GM19023 (cell line): ENCODE data around the gene ULK4.
"Not testable (repeated sequence)": the region's sequence is repeated elsewhere in the genome, so short reads cannot be mapped to it uniquely, and the experiment has no call there.

ENCODE experiments used
- ATAC-seq: cut with Tn5 transposase; IDR thresholded peaks from one replicate; pipeline ENCODE4 v1.9.1; 2021; ENCODE audit warnings: mild to moderate bottlenecking, moderate library complexity; ENCODE audit not compliant: unreplicated experiment

ULK4 gene

DNA sequence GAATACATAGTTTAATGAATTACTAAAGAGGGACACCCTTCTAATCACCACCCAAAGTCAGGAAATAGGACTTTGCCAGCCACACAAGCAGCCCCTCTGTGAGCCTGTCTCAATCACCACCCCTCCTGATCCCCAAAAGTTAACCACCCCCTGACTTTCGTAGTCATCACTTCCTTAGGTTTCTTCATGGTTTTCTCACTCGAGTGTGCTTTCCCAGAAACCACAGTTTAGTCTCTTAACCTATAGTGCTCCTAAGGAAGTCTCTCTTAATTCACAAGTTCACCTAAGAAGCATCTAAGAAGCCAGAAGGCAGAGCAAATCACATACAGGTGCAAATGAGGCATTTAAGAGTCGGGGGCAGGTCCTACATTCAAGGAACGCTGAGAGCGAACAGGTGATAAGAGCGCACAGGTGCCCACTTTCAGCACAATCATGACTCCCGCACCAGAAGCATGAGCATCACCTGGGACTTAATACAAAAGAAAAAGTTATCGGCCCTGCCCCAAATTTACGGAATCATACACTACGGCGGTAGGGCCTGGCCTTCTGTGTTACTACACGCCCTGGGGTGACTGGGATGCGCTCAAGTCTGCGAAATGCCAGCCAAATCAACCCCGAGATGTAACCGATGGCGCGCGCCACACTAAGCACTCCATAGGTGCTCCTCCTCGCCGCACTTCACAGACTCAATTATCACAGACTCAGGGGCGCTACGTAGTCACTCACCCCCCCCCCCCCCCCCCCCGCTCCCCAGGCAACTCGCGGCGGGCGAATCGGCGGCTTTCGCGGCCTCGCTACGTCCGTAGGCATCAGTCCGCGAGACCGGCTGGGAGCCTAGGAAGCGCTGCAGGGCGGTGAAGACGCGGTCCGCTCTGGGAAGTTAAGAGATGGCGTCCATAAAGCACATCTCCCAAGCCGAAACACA lies 815 bp downstream of the ULK4 start:
- peak; percentile 16 for ATAC-seq

DNA sequence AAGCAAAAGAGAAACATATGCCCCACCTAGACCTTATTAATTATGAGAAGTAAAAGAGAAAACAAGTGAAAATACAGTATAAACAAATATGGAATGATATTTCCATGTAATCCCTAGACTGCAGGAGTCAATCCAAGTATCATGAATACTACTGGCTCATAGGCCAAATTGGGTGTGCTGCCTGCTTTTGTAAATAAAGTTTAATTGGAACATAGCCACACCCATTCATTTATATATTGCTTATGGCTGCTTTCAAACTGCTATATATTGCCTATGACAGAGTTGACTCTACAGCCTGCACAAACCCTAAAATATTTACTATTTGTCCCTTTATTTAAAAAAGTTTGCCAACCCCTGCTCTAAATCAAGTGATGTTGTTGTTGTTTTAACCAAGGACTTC lies 5.3 kb downstream of the ULK4 start:
- no peak for ATAC-seq

DNA sequence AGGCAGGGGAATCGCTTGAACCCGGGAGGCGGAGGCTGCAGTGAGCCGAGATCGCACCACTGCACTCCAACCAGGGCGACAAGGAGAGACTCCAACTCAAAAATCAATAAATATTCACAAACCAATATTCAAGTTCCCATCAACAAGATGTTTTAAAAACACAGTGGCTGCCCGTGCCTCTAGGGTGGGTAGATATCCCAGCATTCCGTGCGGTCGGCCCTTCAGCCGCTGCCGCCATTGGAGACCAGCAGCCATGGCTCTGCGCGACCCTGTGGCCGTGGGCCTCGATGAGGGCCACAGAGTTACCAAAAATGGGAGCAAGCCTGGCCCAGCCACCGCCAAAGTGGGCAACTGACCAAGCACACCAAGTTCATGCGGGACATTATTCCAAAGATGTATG lies 6.7 kb downstream of the ULK4 start:
- ATAC-seq = no peak

DNA sequence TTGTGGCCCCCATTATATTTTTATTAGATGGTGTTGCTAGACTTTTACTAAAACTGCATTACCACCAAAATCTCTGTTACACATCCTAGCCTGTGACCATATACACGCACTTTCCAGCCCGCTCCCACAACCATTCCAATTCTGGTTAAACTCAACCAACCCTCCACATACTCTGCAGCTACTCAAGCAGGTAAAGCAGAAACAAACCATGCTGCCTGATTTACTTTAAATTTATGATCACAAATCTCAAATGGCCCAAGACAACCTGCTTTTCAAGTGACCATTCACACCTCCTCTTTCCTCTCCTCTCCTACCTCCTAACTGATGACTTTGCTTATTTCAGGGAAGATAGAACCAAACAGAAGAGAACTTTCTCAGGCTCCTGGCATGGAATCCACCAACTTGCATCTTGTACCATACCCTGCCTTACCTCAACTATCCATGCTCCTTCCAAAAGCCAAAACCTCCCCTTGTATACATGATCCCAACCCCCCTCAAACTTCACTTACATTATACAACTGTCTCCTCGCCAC lies 18.5 kb downstream of the ULK4 start:
- no peak for ATAC-seq

DNA sequence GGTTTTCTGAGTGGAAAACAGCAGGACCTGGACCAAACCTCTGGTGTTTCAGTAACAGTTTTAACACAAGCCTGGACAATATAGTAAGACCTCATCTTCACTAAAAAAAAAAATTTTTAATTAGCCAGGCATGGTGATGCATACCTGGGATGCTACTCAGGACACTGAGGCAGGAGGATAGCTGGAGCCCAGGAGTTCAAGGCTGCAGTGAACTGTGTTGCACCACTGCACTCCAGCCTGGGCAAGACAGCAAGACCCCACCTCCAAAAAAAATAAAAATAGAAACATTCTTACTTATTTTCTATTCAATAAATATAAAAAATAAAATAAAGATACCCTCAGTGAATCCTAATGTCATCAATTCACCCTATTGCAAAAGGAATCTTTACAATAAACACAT lies 21.5 kb downstream of the ULK4 start:
- ATAC-seq = no peak

DNA sequence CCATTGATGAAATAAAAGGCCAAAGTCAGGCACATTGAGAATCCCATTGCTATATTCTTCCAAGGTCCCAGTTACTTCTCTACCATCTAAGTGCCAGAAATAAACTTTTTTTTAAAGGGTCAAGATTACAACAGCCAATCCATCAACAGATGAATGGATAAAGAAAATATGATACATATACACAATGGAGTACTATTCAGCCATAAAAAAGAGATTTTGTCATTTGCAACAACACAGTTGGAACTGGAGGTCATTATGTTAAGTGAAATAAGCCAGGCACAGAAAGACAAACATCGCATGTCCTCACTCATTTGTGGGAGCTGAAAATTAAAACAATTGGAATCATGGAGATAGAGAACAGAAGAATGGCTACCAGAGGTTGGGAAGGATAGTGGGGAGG lies 25.5 kb downstream of the ULK4 start:
- no peak for ATAC-seq

DNA sequence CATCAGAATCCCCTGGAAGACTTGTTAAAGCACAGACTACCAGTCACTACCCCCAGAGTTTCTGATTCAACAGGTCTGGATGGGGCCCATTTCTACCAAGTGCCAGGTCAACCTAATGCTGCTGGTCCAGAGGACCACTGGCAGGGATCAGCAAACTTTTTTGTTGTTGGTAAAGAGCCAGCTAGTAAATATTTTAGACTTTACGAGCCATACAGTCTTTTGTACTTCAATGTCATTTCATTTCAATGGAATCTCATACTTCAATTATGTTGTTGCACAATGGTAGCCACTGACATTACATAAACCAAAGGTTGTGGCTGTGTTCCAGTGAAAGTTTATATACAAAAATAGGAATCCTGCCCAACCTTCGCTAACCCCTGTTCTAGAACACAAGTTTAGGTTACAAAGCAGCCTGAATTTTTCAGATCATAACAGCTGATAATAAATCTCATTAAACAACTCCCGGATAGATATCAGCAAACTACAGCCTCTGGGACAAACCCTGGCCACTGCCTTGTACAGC lies 28.7 kb downstream of the ULK4 start:
- no peak for ATAC-seq

DNA sequence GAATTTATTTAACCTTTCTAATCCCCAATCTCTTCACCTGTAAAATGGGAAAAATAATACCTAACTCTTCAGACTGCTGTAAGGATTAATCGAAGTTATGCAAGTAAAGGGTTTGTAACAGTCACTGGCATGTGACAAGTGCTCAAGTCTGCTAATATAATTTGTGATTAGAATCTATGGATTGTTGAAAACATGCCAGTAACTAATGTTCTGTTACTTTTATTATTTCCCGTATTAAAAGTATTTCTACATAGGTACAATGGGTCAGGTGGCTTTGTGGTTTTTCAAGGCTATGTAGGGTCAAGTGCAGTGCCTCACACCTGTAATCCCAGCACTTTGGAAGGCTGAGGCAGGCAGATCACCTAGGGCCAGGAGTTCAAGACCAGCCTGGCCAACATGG lies 29.4 kb downstream of the ULK4 start:
- ATAC-seq = no peak

DNA sequence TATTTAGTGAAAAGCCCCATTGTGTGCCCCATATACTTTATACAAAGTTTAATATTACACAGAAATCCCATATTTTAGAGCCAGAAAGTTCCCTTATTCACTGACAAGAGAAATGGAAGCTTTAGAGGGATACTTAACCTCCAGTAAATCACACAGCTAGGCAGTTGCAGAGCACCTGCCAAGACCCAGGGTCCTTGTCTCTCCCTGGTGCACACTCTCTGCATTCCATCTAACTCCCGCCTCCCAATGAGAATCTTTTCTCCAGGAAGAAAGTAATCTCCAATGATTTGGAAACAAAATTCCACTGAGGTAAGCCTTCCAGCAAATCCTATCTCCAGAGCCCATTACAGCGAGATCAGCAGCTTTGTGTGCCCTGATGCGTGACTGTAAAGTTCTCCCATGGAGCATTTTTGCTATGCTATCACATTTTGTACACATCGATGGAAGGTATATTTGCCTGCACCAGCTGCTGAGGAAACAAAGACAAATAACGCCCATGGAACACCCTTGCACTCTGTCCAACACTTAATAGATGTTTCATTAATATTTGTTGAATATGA lies 41.4 kb downstream of the ULK4 start:
- ATAC-seq = no peak

DNA sequence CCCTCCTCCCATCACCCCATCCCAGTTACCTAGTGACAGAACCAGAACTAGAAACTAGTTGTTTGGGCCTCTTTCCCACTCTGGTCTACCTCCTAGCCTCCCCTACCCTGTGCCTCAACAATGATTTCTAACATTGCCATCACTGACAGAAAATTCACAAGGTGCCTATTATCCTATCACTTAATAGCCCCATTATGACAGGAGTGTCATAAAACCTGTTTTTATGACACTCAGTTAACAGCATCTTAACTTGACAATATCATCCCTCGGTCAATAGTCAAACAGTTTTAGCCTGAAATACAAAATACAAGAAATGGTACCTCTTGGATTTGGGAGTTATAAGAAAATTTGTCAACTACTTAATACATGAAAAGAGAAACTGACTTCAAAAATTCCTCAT lies 46.5 kb downstream of the ULK4 start:
- ATAC-seq = no peak

DNA sequence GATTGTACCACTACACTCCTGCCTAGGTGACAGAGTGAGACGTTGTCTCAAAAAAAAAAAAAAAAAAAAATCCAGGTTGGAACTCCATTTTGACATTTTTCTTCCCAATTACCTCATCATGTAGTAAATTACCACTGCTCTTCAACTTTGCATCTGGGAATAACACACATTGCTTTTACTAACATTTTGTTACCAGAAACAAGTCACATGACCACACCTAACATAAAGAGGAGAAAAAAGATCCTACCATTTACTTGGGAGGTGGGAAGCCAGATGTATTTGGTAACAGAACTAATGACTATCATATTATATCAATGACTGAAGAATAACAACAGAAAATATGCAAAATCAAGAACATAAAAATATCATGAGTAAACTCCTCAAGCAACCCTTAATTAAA lies 49.6 kb downstream of the ULK4 start:
- no peak for ATAC-seq

DNA sequence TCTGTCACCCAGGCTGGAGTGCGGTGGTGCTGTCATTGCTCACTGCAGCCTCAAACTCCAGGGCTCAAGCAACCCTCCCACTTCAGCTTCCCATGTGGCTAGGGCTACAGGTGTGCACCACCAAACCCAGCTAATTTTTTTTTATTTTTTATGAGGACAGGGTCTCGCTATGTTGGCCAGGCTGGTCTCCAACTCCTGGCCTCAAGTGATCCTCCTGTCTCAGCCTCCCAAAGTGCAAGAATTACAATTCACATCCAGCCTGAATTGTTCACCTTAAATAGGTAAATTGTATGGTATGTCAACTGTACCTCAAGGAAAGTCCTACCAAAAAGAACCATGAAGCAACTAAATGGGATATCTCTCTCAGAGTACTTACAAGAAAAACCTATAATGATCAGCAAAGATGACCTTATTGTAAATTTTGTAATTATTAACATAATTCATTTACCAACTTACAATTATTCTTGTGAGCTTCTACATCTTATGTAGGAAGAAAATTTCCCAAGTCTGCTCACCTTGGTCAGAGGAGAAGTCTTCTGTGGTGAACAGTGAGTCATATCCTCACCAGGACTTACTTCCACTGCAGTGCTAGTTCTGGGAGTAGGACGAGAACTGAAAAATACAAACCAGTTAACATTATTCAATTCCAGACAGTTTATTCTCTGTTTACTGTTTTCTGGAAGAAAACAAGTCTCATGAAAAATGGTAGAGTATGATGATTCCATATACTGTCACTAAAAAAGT lies 54.4 kb downstream of the ULK4 start:
- ATAC-seq = no peak

DNA sequence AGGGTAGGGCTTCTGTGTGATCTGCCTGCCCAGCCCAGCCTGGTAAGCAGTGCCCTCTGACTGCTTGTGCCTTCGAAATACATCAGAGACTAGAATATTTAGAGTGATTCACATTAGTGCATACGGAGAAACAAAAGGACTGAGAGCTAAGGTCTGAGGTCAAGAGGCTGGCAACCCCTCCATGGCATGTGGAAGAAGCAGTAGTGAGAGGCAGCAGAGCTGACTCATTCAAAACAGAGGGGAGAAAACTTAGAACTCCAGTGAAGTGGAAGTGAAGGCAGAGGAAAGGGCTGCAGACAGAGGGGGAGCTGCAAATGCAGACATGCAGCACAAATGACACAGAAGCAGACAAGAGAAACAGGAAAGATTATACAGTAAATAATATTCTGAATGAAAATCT lies 61.6 kb downstream of the ULK4 start:
- ATAC-seq = no peak

DNA sequence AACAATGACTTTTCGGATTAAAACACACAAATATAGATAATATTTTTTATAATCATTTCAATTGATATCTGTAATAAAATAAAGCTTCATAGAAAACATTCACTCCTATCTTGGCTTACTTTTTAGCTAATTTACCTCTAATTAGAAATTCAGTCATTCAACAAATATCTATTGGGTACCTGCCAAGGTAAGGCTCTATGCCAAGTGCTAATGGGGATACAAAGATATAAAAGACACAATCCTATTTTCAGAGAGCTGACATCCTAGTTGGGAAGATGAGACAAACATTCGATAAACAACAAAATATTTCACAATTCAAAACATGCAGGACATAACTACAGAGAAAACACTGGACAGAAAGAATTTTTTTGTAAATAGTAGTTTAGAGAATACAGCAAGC lies 63.3 kb downstream of the ULK4 start:
- no peak for ATAC-seq

DNA sequence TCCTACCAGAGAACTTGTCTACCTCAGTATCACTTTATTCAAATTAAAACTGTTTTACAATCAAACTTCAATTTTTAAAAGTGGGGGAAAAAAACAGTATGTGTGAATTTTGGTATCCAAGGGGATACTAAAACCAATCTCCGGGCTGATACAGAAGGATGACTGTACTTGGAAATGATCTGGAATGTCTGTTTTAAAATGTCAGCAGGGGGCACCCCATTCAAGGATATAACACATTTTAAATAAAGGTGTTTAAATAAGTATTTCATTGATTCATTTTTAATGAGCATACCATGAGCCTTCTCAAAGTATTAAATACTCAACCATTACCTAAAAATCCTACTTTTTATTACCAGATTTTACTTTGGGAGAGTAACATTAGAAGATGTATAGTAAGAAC lies 67.9 kb downstream of the ULK4 start:
- ATAC-seq = no peak

DNA sequence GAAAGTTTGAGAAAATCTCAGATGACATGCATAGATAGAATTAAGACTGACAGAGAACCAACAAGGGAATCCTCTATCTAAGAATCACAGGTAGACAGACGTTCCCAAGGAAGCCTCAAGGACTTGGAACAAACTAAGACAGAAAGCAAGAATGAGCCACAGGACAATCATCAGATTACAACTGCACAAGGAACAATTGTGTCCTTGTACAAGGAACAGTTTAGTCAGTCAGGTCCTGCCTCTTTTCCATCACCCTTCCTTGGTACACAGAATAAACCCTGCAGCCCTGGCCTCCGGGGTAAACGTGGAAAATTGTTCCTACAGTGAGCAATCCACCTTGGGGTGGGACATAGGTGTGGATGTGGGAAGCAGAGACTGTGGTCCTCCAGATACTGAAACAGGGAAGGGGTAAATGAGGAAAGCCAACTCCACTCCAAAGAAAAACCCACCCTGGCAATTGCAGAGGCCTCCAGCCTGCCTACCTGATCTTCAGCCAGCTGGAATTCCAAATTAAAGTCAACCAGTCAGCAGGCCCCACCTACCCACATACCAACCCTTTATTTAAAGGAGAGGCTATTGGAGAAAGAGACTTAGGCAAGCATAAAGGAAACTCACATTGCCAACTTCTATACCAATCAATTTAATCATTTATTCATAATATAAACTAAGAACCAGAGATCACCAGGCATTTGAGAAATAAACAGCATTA lies 73.4 kb downstream of the ULK4 start:
- no peak for ATAC-seq

DNA sequence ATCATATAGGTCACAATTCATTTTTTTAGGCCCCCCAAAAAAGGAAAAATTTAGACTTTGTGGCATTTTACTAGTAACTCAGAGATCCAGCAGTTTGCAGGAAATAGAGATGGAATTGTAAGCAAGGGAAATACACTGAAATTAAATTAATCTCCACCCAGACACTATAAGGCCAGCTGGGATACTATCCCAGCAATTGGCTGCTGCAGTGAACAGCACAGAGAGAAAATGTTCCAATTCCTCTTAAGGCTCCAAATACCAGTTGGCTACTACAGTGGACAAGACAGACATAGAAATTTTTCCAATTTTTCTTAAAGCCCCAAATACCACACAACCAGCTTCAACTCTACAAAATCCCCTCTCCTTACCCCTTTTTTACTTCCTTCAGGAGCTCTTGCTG lies 78.9 kb downstream of the ULK4 start:
- no peak for ATAC-seq

DNA sequence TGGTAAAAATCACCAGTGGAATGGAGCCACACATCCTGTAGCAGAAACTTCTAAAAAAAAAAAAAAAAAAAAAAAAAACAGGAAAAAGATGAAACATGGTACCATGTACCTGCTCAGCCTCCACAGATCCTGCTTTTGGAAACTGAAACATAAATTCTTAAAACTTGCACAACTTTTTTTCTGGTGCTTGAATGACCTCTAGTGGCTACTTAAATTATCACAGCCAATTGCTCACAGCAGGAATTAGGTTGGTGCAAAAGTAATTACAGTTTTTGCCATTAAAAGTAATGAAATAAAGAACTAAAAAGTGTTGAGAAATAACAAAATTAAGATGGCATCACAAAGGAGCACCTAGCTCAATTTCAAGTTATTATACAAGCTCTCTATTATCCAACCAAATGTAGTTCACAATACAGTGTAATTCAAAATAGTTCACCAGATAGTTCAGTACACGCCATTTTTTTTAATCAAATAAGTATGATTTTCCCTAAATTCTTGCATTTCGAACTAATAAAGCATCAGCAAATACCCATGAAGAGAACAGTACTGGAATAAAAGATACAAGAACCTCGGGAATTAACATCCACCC lies 80.6 kb downstream of the ULK4 start:
- ATAC-seq = no peak

DNA sequence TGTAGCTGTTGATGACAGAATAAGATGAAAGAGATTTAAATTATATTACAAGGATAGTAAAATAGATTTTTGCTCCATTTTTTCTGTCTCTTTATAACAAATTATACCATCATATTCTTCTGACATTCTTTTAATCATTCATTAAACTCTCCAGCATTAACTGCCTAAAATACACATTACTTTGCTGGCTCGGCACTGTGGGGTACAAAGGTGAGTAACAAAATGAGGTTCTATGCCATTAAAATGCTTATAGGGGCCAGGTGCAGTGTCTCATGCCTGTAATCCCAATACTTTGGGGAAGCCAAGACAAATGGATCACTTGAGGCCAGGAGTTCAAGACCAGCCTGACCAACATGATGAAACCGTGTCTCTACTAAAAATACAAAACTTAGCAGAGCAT lies 81.5 kb downstream of the ULK4 start:
- no peak for ATAC-seq

DNA sequence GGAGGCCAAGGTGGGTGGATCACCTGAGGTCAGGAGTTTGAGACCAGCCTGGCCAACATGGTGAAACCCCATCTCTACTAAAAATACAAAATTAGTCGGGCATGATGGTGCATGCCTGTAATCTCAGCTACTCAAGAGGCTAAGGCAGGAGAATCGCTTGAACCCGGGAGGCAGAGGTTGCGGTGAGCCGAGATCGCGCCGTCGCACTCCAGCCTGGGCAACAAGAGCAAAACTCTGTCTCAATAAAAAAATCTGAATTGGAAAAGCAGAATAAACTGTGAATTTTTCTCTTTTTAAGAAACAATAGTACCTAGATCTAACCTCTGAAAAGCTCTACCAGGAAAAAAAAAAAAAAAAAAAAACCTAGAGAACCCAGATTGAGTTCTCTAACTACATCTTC lies 84.2 kb downstream of the ULK4 start:
- not testable (repeated sequence) for ATAC-seq
